Left ventricle myocardium inferior (tissue), 1 donor: ENCODE data around the gene BCL2. TPM values are rescaled to one million over a fixed set of nuclear protein-coding genes. Genes with fewer than 3 reads are reported as not detected.

Source experiments
- DNase-seq: peaks from one replicate; pipeline ENCODE4 v3.0.0-alpha.2; 2020
- H3K27ac ChIP-seq: fragments of 200-600 bp; replicated peaks from 2 replicates; pipeline ENCODE4 v1.8.0; 2021
- H3K27me3 ChIP-seq: fragments of 200-600 bp; 2 replicates; pipeline ENCODE4 v1.8.0; 2021; ENCODE audit warnings: low read depth
- H3K36me3 ChIP-seq: fragments of 200-600 bp; 2 replicates; pipeline ENCODE4 v1.8.0; 2021
- H3K4me1 ChIP-seq: fragments of 200-600 bp; 2 replicates; pipeline ENCODE4 v1.8.0; 2021
- H3K4me3 ChIP-seq: fragments of 200-600 bp; 2 replicates; pipeline ENCODE4 v1.8.0; 2021; ENCODE audit warnings: mild to moderate bottlenecking, moderate library complexity
- H3K9me3 ChIP-seq: fragments of 200-600 bp; replicated peaks from 2 replicates; pipeline ENCODE4 v1.8.0; 2021
- intact Hi-C: fragments of 100-400 bp; cut with micrococcal nuclease; formaldehyde crosslinking; loops from one replicate; pipeline ENCODE4 v1.11.0; 2022
- total RNA-seq: library from RNA; stranded (reverse); fragmentation: NEBNext Ultra II Directional; extraction: Animal tissue kit (Norgen Biotek cat#: 25700); gene quantifications from one replicate; pipeline ENCODE4 v1.2.1, GENCODE V29; 2021
- TF ChIP-seq, protein P1 (sequence below): fragments of 200-600 bp; IDR thresholded peaks from 2 replicates; pipeline ENCODE4 v1.8.0; 2021; ENCODE audit warnings: antibody characterized with exemption, mild to moderate bottlenecking, borderline replicate concordance
- donor health status: DM: no; HTN: yes; CAD: no; lungs with severe emphysema.

BCL2 gene
- total RNA-seq, 1 donor from 2014 or later = 7.3 TPM

DNA sequence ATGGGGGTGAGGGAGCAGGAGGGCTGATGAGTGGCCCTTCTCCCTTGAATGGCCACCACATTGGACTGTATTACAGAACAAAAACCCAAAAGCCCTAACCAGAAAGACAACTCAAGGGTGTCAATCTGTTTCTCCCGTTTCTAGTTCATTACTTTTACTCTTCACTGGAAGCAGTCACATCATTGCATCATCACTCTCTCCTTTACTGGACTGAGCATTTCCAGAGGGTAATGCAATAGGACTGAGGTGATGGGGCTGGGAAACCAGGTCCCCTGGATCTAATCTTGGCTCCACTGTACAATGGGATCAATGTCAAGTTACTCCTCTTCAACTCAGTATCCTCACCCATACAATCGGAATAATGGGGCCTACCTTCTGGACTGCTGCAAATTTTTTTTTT lies 56.1 kb downstream of the BCL2 start:
- H3K4me3 ChIP-seq = peak overlapping the region; percentile 17
- peak overlapping the region; percentile 64 for H3K27ac ChIP-seq
- TF ChIP-seq, protein P1, sequence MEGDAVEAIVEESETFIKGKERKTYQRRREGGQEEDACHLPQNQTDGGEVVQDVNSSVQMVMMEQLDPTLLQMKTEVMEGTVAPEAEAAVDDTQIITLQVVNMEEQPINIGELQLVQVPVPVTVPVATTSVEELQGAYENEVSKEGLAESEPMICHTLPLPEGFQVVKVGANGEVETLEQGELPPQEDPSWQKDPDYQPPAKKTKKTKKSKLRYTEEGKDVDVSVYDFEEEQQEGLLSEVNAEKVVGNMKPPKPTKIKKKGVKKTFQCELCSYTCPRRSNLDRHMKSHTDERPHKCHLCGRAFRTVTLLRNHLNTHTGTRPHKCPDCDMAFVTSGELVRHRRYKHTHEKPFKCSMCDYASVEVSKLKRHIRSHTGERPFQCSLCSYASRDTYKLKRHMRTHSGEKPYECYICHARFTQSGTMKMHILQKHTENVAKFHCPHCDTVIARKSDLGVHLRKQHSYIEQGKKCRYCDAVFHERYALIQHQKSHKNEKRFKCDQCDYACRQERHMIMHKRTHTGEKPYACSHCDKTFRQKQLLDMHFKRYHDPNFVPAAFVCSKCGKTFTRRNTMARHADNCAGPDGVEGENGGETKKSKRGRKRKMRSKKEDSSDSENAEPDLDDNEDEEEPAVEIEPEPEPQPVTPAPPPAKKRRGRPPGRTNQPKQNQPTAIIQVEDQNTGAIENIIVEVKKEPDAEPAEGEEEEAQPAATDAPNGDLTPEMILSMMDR = no peak
- no peaks in the 10 kb centered on the region for H3K36me3 ChIP-seq
- no peak for DNase-seq
- no peaks in the 10 kb centered on the region for H3K27me3 ChIP-seq
- peaks cover 17% of the 10 kb centered on the region for H3K4me1 ChIP-seq
- H3K9me3 ChIP-seq = no peaks in the 10 kb centered on the region
- intact Hi-C loops = no loop called here

GRCh38 chr18:63262369-63263335 lies 56.9 kb downstream of the BCL2 start:
- no peak for DNase-seq
- intact Hi-C loops = no loop called here

DNA sequence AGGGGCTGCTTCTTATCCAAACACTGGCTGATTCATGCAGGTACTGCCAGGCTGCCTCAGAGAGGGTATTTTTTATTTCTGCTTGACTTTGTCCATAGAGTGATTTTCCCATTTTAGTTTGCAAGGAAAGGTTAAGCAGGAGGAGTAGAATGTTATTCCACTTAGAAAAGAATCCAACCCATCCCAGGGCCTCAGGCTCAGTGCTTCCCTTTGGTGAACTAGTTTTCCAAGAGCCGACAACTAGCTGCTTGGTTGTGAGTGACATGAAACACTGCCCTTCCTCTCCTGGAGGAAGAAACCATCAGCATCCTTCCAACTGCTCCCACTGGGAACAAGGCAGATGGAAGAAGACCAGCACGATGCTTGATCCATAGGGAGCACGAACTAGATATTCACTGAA lies 58.5 kb downstream of the BCL2 start:
- Histone ChIP-seq H3K27me3 (no peaks in the 10 kb centered on the region), H3K4me1 (peaks cover 17% of the 10 kb centered on the region), H3K36me3 (no peaks in the 10 kb centered on the region), H3K9me3 (no peaks in the 10 kb centered on the region), H3K27ac (peak overlapping the region; percentile 64), H3K4me3 (no peak overlapping the region)
- DNase-seq = no peak
- intact Hi-C loops = no loop called here
- TF ChIP-seq, protein P1 = no peak

More at GRCh38 chr18:63262369-63263335, 56.9 kb downstream of the BCL2 start:
- TF ChIP-seq, protein P1 = peak; percentile 48
- no peaks in the 10 kb centered on the region for H3K36me3 ChIP-seq
- peak overlapping the region; percentile 17 for H3K4me3 ChIP-seq
- no peaks in the 10 kb centered on the region for H3K27me3 ChIP-seq
- peak overlapping the region; percentile 64 for H3K27ac ChIP-seq
- no peaks in the 10 kb centered on the region for H3K9me3 ChIP-seq
- H3K4me1 ChIP-seq = peaks cover 17% of the 10 kb centered on the region

- no peaks in the 10 kb centered on the region for H3K9me3 ChIP-seq
- H3K4me1 ChIP-seq = peaks cover 17% of the 10 kb centered on the region
- intact Hi-C loops = no loop called here
- TF ChIP-seq, protein P1 = no peak
- H3K27ac ChIP-seq = no peak overlapping the region
- no peaks in the 10 kb centered on the region for H3K27me3 ChIP-seq
- no peak overlapping the region for H3K4me3 ChIP-seq
- no peak for DNase-seq
- H3K36me3 ChIP-seq = no peaks in the 10 kb centered on the region
Observed at GRCh38 chr18:63260380-63260754, 59.2 kb downstream of the BCL2 start.

GRCh38 chr18:63259567-63260379 lies 59.8 kb downstream of the BCL2 start:
- Histone ChIP-seq H3K4me1 (peaks cover 17% of the 10 kb centered on the region), H3K27me3 (no peaks in the 10 kb centered on the region), H3K36me3 (no peaks in the 10 kb centered on the region), H3K27ac (no peak overlapping the region), H3K9me3 (no peaks in the 10 kb centered on the region), H3K4me3 (no peak overlapping the region)
- TF ChIP-seq, protein P1 = no peak
- intact Hi-C loops = no loop called here
- no peak for DNase-seq
